Activated CD4-positive, alpha-beta T cell treated with anti-CD3 and anti-CD28 coated beads for 36 hours (primary cell): Measurements from ENCODE around the gene CAMK1D. TPM values are rescaled to one million over a fixed set of nuclear protein-coding genes. Genes with fewer than 3 reads are reported as not detected.

Source experiments
- ATAC-seq: fragments of 200-7000 bp; cut with Tn5 transposase; one replicate; pipeline ENCODE4 v1.10.0; 2021; ENCODE audit warnings: mild to moderate bottlenecking, moderate library complexity
- CTCF ChIA-PET: fragments of 350-600 bp; sonication (Branson Sonifier 250); formaldehyde crosslinking; loops from one replicate; lab custom pipeline; 2021; ENCODE audit warnings: antibody characterized with exemption; lab: Charles Lee
- POLR2A ChIA-PET: fragments of 350-600 bp; sonication (Branson Sonifier 250); formaldehyde crosslinking; loops from one replicate; lab custom pipeline; 2021; ENCODE audit warnings: antibody characterized with exemption, inconsistent platforms; lab: Charles Lee
- DNase-seq: peaks from one replicate; pipeline ENCODE4 v3.0.0-alpha.2; 2020
- H3K27ac Mint-ChIP-seq: one replicate; pipeline ENCODE4 v1.8.0; 2021; ENCODE audit warnings: mixed read lengths
- H3K27me3 Mint-ChIP-seq: one replicate; pipeline ENCODE4 v1.8.0; 2021; ENCODE audit warnings: mixed read lengths
- H3K36me3 Mint-ChIP-seq: one replicate; pipeline ENCODE4 v1.8.0; 2021; ENCODE audit warnings: low read depth, mixed read lengths
- H3K4me1 Mint-ChIP-seq: one replicate; pipeline ENCODE4 v1.8.0; 2021; ENCODE audit warnings: mixed read lengths
- H3K4me3 Mint-ChIP-seq: one replicate; pipeline ENCODE4 v1.8.0; 2021; ENCODE audit warnings: mild to moderate bottlenecking, moderate library complexity, mixed read lengths
- H3K9me3 Mint-ChIP-seq: one replicate; pipeline ENCODE4 v1.8.0; 2021; ENCODE audit warnings: low read depth, mixed read lengths
- intact Hi-C, 2 experiments: fragments of 100-400 bp; cut with DNase I in 1 of 2; cut with micrococcal nuclease in 1 of 2; formaldehyde crosslinking; loops; one replicate each; pipeline versions ENCODE4 v1.14.2 to v1.15.1; 2022 to 2024; cut with DNase I, micrococcal nuclease
- total RNA-seq, 2 experiments: library from RNA; stranded (reverse); gene quantifications; one replicate each; pipeline ENCODE4 v1.2.3, GENCODE V29; 2021

The CAMK1D gene
- total RNA-seq, 2 experiments from 2014 or later: 16.0 to 16.3 TPM

- intact Hi-C loops: no loop called here
- Mint-ChIP-seq H3K27me3 (no peaks in the 10 kb centered on the region), H3K27ac (no peak overlapping the region), H3K4me3 (no peak overlapping the region), H3K9me3 (peaks cover 11% of the 10 kb centered on the region), H3K36me3 (peaks cover 9% of the 10 kb centered on the region), H3K4me1 (peaks cover 40% of the 10 kb centered on the region)
- CTCF ChIA-PET: no interaction called here
- POLR2A ChIA-PET: no interaction called here
- no peak for DNase-seq
- ATAC-seq: no peak
Observed at GRCh38 chr10:12387561-12388210, 38.3 kb downstream of the CAMK1D start.

GRCh38 chr10:12388671-12389070 is 39.3 kb downstream of the CAMK1D start:
- DNase-seq: no peak
- intact Hi-C loops: no loop called here
- peaks cover 9% of the 10 kb centered on the region for H3K36me3 Mint-ChIP-seq
- CTCF ChIA-PET: no interaction called here
- H3K27me3 Mint-ChIP-seq: no peaks in the 10 kb centered on the region
- ATAC-seq: no peak
- H3K4me1 Mint-ChIP-seq: peaks cover 37% of the 10 kb centered on the region
- H3K27ac Mint-ChIP-seq: no peak overlapping the region
- POLR2A ChIA-PET: no interaction called here
- peaks cover 11% of the 10 kb centered on the region for H3K9me3 Mint-ChIP-seq
- H3K4me3 Mint-ChIP-seq: no peak overlapping the region

- ATAC-seq: no peak
- CTCF ChIA-PET: no interaction called here
- H3K9me3 Mint-ChIP-seq: peaks cover 11% of the 10 kb centered on the region
- H3K36me3 Mint-ChIP-seq: peaks cover 3% of the 10 kb centered on the region
- no peaks in the 10 kb centered on the region for H3K27me3 Mint-ChIP-seq
- DNase-seq: no peak
- no peak overlapping the region for H3K27ac Mint-ChIP-seq
- POLR2A ChIA-PET: no interaction called here
- H3K4me1 Mint-ChIP-seq: peaks cover 38% of the 10 kb centered on the region
- intact Hi-C loops: no loop called here
- no peak overlapping the region for H3K4me3 Mint-ChIP-seq
Observed at GRCh38 chr10:12389154-12389734, 39.9 kb downstream of the CAMK1D start.

- Mint-ChIP-seq H3K27ac (no peak overlapping the region), H3K4me1 (peaks cover 36% of the 10 kb centered on the region), H3K4me3 (no peak overlapping the region), H3K9me3 (no peaks in the 10 kb centered on the region), H3K36me3 (no peaks in the 10 kb centered on the region), H3K27me3 (no peaks in the 10 kb centered on the region)
- intact Hi-C loops: no loop called here
- POLR2A ChIA-PET: interaction anchor here (0.7 kb wide), 2 partner anchors 9 to 92 kb away, joined by 3 to 4 read pairs; no protein-coding TSS in a partner anchor
- ATAC-seq (no peak), DNase-seq (no peak)
- CTCF ChIA-PET: interaction anchor here (0.7 to 1.6 kb wide), 5 partner anchors 8 to 365 kb away, joined by 4 to 5 read pairs (median 4); no protein-coding TSS in a partner anchor
Observed at GRCh38 chr10:12390733-12391132, 41.4 kb downstream of the CAMK1D start.

- Mint-ChIP-seq H3K4me3 (no peak overlapping the region), H3K36me3 (no peaks in the 10 kb centered on the region), H3K4me1 (peaks cover 38% of the 10 kb centered on the region), H3K27me3 (no peaks in the 10 kb centered on the region), H3K9me3 (no peaks in the 10 kb centered on the region), H3K27ac (no peak overlapping the region)
- CTCF ChIA-PET: interaction anchor here (0.7 to 1.6 kb wide), 5 partner anchors 8 to 365 kb away, joined by 3 to 5 read pairs (median 4); no protein-coding TSS in a partner anchor
- no peak for DNase-seq
- POLR2A ChIA-PET: interaction anchor here (0.6 to 0.7 kb wide), 3 partner anchors 9 to 449 kb away, joined by 3 to 4 read pairs (median 3); no protein-coding TSS in a partner anchor
- no peak for ATAC-seq
- intact Hi-C loops: no loop called here
Observed at GRCh38 chr10:12391206-12391605, 41.9 kb downstream of the CAMK1D start.

- Mint-ChIP-seq H3K36me3 (no peaks in the 10 kb centered on the region), H3K4me3 (no peak overlapping the region), H3K27me3 (no peaks in the 10 kb centered on the region), H3K4me1 (peaks cover 32% of the 10 kb centered on the region), H3K9me3 (no peaks in the 10 kb centered on the region), H3K27ac (no peak overlapping the region)
- DNase-seq (no peak), ATAC-seq (no peak)
- ChIA-PET CTCF (no interaction called here), POLR2A (no interaction called here)
- intact Hi-C loops: no loop called here
Observed at GRCh38 chr10:12393831-12394230, 44.5 kb downstream of the CAMK1D start.

- ChIA-PET CTCF (interaction anchor here (0.6 kb wide), 1 partner anchor 59 kb away, joined by 4 read pairs; no protein-coding TSS in a partner anchor), POLR2A (no interaction called here)
- Mint-ChIP-seq H3K27ac (peak overlapping the region; percentile 37), H3K27me3 (no peaks in the 10 kb centered on the region), H3K4me1 (peaks cover 28% of the 10 kb centered on the region), H3K9me3 (no peaks in the 10 kb centered on the region), H3K36me3 (no peaks in the 10 kb centered on the region), H3K4me3 (no peak overlapping the region)
- no peak for DNase-seq
- peak; percentile 53 for ATAC-seq
- intact Hi-C loops: no loop called here
Observed at GRCh38 chr10:12394241-12395033, 45.1 kb downstream of the CAMK1D start.

- CTCF ChIA-PET: interaction anchor here (0.6 kb wide), 1 partner anchor 711 kb away, joined by 3 read pairs; no protein-coding TSS in a partner anchor
- DNase-seq: no peak
Observed at GRCh38 chr10:12396093-12396492, 46.7 kb downstream of the CAMK1D start.

GRCh38 chr10:12396567-12396966 is 47.2 kb downstream of the CAMK1D start:
- no peaks in the 10 kb centered on the region for H3K36me3 Mint-ChIP-seq
- ChIA-PET POLR2A (no interaction called here), CTCF (interaction anchor here (0.6 to 0.7 kb wide), 2 partner anchors 10 to 712 kb away, joined by 3 read pairs; no protein-coding TSS in a partner anchor)
- H3K27ac Mint-ChIP-seq: no peak overlapping the region
- H3K9me3 Mint-ChIP-seq: no peaks in the 10 kb centered on the region
- ATAC-seq (no peak), DNase-seq (no peak)
- H3K27me3 Mint-ChIP-seq: no peaks in the 10 kb centered on the region
- no peak overlapping the region for H3K4me3 Mint-ChIP-seq
- peaks cover 11% of the 10 kb centered on the region for H3K4me1 Mint-ChIP-seq
- intact Hi-C loops: no loop called here

More at GRCh38 chr10:12396093-12396492, 46.7 kb downstream of the CAMK1D start:
- POLR2A ChIA-PET: no interaction called here
- ATAC-seq: no peak
- Mint-ChIP-seq H3K4me3 (no peak overlapping the region), H3K27ac (no peak overlapping the region), H3K36me3 (no peaks in the 10 kb centered on the region), H3K9me3 (no peaks in the 10 kb centered on the region), H3K27me3 (no peaks in the 10 kb centered on the region), H3K4me1 (peaks cover 12% of the 10 kb centered on the region)
- intact Hi-C loops: no loop called here

- Mint-ChIP-seq H3K4me3 (no peak overlapping the region), H3K9me3 (no peaks in the 10 kb centered on the region), H3K27ac (no peak overlapping the region), H3K36me3 (no peaks in the 10 kb centered on the region), H3K27me3 (no peaks in the 10 kb centered on the region), H3K4me1 (peaks cover 13% of the 10 kb centered on the region)
- intact Hi-C loops: no loop called here
- CTCF ChIA-PET: interaction anchor here (0.7 kb wide), 2 partner anchors 10 to 124 kb away, joined by 3 read pairs; no protein-coding TSS in a partner anchor
- ATAC-seq (no peak), DNase-seq (no peak)
- POLR2A ChIA-PET: no interaction called here
Observed at GRCh38 chr10:12397147-12397896, 48.0 kb downstream of the CAMK1D start.

- no peak overlapping the region for H3K4me3 Mint-ChIP-seq
- H3K27me3 Mint-ChIP-seq: no peaks in the 10 kb centered on the region
- intact Hi-C loops: no loop called here
- ChIA-PET POLR2A (no interaction called here), CTCF (interaction anchor here (0.6 to 0.7 kb wide), 2 partner anchors 77 to 124 kb away, joined by 3 read pairs; no protein-coding TSS in a partner anchor)
- peaks cover 3% of the 10 kb centered on the region for H3K36me3 Mint-ChIP-seq
- DNase-seq (no peak), ATAC-seq (no peak)
- H3K9me3 Mint-ChIP-seq: no peaks in the 10 kb centered on the region
- H3K27ac Mint-ChIP-seq: no peak overlapping the region
- peaks cover 15% of the 10 kb centered on the region for H3K4me1 Mint-ChIP-seq
Observed at GRCh38 chr10:12397941-12398340, 48.6 kb downstream of the CAMK1D start.
